Iris pigment epithelial cell (primary cell): ENCODE data around the gene ANKRD27.
"Not testable (repeated sequence)": the region's sequence is repeated elsewhere in the genome, so short reads cannot be mapped to it uniquely, and the experiment has no call there.

Experiments used
- DNase-seq: peaks from one replicate; pipeline ENCODE4 v3.0.0-alpha.2; 2011; ENCODE audit warnings: low read depth

Gene ANKRD27

GRCh38 chr19:32652331-32652730 lies 22.6 kb downstream of the ANKRD27 start:
- DNase-seq, result not testable (repeated sequence)

GRCh38 chr19:32651729-32652140 lies 23.2 kb downstream of the ANKRD27 start:
- peak; percentile 42 for DNase-seq

- DNase-seq, result no peak
These were observed 24.3 kb downstream of the ANKRD27 start for GRCh38 chr19:32650671-32651070.

GRCh38 chr19:32649751-32650150 lies 25.2 kb downstream of the ANKRD27 start:
- DNase-seq, result no peak

- no peak for DNase-seq
These were observed 27.6 kb downstream of the ANKRD27 start for GRCh38 chr19:32647361-32647760.

GRCh38 chr19:32646556-32646955 lies 28.4 kb downstream of the ANKRD27 start:
- no peak for DNase-seq

GRCh38 chr19:32642771-32643170 lies 32.2 kb downstream of the ANKRD27 start:
- DNase-seq, result no peak

GRCh38 chr19:32638625-32639024 lies 36.4 kb downstream of the ANKRD27 start:
- DNase-seq, result no peak

- no peak for DNase-seq
These were observed 37.5 kb downstream of the ANKRD27 start for GRCh38 chr19:32637480-32637879.

GRCh38 chr19:32631381-32631780 lies 43.6 kb downstream of the ANKRD27 start:
- DNase-seq, result no peak

GRCh38 chr19:32630338-32630737 lies 44.6 kb downstream of the ANKRD27 start:
- no peak for DNase-seq

GRCh38 chr19:32627714-32628270 lies 47.2 kb downstream of the ANKRD27 start:
- DNase-seq, result no peak

GRCh38 chr19:32626969-32627368 lies 48.0 kb downstream of the ANKRD27 start:
- DNase-seq, result no peak

GRCh38 chr19:32624410-32624809 lies 50.6 kb downstream of the ANKRD27 start:
- DNase-seq, result peak; percentile 31

GRCh38 chr19:32622002-32622401 lies 53.0 kb downstream of the ANKRD27 start:
- DNase-seq, result no peak

GRCh38 chr19:32619051-32619685 lies 55.8 kb downstream of the ANKRD27 start:
- DNase-seq, result no peak

GRCh38 chr19:32615569-32615968 lies 59.4 kb downstream of the ANKRD27 start:
- no peak for DNase-seq

GRCh38 chr19:32614916-32615315 lies 60.1 kb downstream of the ANKRD27 start:
- no peak for DNase-seq

- no peak for DNase-seq
These were observed 62.0 kb downstream of the ANKRD27 start for GRCh38 chr19:32613008-32613407.

GRCh38 chr19:32611161-32611560 lies 63.8 kb downstream of the ANKRD27 start:
- DNase-seq, result peak; percentile 43

- no peak for DNase-seq
These were observed 67.5 kb downstream of the ANKRD27 start for GRCh38 chr19:32607479-32607878.

- no peak for DNase-seq
These were observed 68.7 kb downstream of the ANKRD27 start for GRCh38 chr19:32606289-32606688.

- DNase-seq, result no peak
These were observed 69.4 kb downstream of the ANKRD27 start for GRCh38 chr19:32605544-32605943.

- DNase-seq, result no peak
These were observed 71.0 kb downstream of the ANKRD27 start for GRCh38 chr19:32603961-32604360.
